ENCODE data around the gene FAM161A.
"Not testable (repeated sequence)": the region's sequence is repeated elsewhere in the genome, so short reads cannot be mapped to it uniquely, and the experiment has no call there.

FAM161A gene

GRCh38 chr2:61885896-61886603 lies 32.2 kb upstream of the FAM161A start:
- TF ChIP-seq CTCF (IDR thresholded peaks at IDR 0.05; ENCODE audit: borderline replicate concordance, insufficient read depth, low read depth, low read length) = no peak
- H3K4me3 ChIP-seq (ENCODE audit: low read depth, low read length) = no peak overlapping the region

- no peak overlapping the region for H3K4me3 ChIP-seq (ENCODE audit: low read depth, low read length)
- TF ChIP-seq CTCF (IDR thresholded peaks at IDR 0.05; ENCODE audit: borderline replicate concordance, insufficient read depth, low read depth, low read length) = no peak
Measured at GRCh38 chr2:61882850-61883249, 29.0 kb upstream of the FAM161A start.

- not testable (repeated sequence) for H3K4me3 ChIP-seq (ENCODE audit: low read depth, low read length)
Measured at GRCh38 chr2:61879351-61879750, 25.5 kb upstream of the FAM161A start.

- no peak overlapping the region for H3K4me3 ChIP-seq (ENCODE audit: low read depth, low read length)
- TF ChIP-seq CTCF (IDR thresholded peaks at IDR 0.05; ENCODE audit: borderline replicate concordance, insufficient read depth, low read depth, low read length) = no peak
Measured at GRCh38 chr2:61878761-61879160, 24.9 kb upstream of the FAM161A start.

- no peak overlapping the region for H3K4me3 ChIP-seq (ENCODE audit: low read depth, low read length)
- no peak for TF ChIP-seq CTCF (IDR thresholded peaks at IDR 0.05; ENCODE audit: borderline replicate concordance, insufficient read depth, low read depth, low read length)
Measured at GRCh38 chr2:61877571-61878245, 23.8 kb upstream of the FAM161A start.

GRCh38 chr2:61876400-61876799 lies 22.5 kb upstream of the FAM161A start:
- TF ChIP-seq CTCF (IDR thresholded peaks at IDR 0.05; ENCODE audit: borderline replicate concordance, insufficient read depth, low read depth, low read length) = no peak
- H3K4me3 ChIP-seq (ENCODE audit: low read depth, low read length) = no peak overlapping the region

- not testable (repeated sequence) for H3K4me3 ChIP-seq (ENCODE audit: low read depth, low read length)
Measured at GRCh38 chr2:61866482-61867089, 12.7 kb upstream of the FAM161A start.

- TF ChIP-seq CTCF (IDR thresholded peaks at IDR 0.05; ENCODE audit: borderline replicate concordance, insufficient read depth, low read depth, low read length) = no peak
- no peak overlapping the region for H3K4me3 ChIP-seq (ENCODE audit: low read depth, low read length)
Measured at GRCh38 chr2:61862085-61862484, 8.2 kb upstream of the FAM161A start.
